NCI-H774 (cell line): ENCODE measurements around the gene METTL24.
"Not testable (repeated sequence)": the region's sequence is repeated elsewhere in the genome, so short reads cannot be mapped to it uniquely, and the experiment has no call there.

ENCODE experiments used
- DNase-seq: peaks from one replicate; lab custom pipeline; 2025; lab: John Stamatoyannopoulos, UW

METTL24 gene

GRCh38 chr6:110265273-110265672 lies 92.9 kb downstream of the METTL24 start:
- DNase-seq: no peak

GRCh38 chr6:110256366-110256765 lies 101.8 kb downstream of the METTL24 start:
- no peak for DNase-seq

- no peak for DNase-seq
Observed at GRCh38 chr6:110255211-110255750, 102.9 kb downstream of the METTL24 start.

- DNase-seq: no peak
Observed at GRCh38 chr6:110250838-110251237, 107.3 kb downstream of the METTL24 start.

- DNase-seq: no peak
Observed at GRCh38 chr6:110250058-110250457, 108.1 kb downstream of the METTL24 start.

GRCh38 chr6:110246900-110247546 lies 111.1 kb downstream of the METTL24 start:
- DNase-seq: no peak

- no peak for DNase-seq
Observed at GRCh38 chr6:110246378-110246777, 111.8 kb downstream of the METTL24 start.

GRCh38 chr6:110244621-110245020 lies 113.5 kb downstream of the METTL24 start:
- not testable (repeated sequence) for DNase-seq

- DNase-seq: no peak
Observed at GRCh38 chr6:110239526-110240274, 118.4 kb downstream of the METTL24 start.

GRCh38 chr6:110236007-110236406 lies 122.1 kb downstream of the METTL24 start:
- DNase-seq: not testable (repeated sequence)

- DNase-seq: no peak
Observed at GRCh38 chr6:110233770-110234374, 124.3 kb downstream of the METTL24 start.

GRCh38 chr6:110232450-110232849 lies 125.7 kb downstream of the METTL24 start:
- no peak for DNase-seq

GRCh38 chr6:110226261-110226660 lies 131.9 kb downstream of the METTL24 start:
- no peak for DNase-seq

- no peak for DNase-seq
Observed at GRCh38 chr6:110221738-110222137, 136.4 kb downstream of the METTL24 start.

- no peak for DNase-seq
Observed at GRCh38 chr6:110217266-110217665, 140.9 kb downstream of the METTL24 start.

GRCh38 chr6:110216140-110216539 lies 142.0 kb downstream of the METTL24 start:
- DNase-seq: no peak

- no peak for DNase-seq
Observed at GRCh38 chr6:110214338-110214737, 143.8 kb downstream of the METTL24 start.

GRCh38 chr6:110211753-110212152 lies 146.4 kb downstream of the METTL24 start:
- DNase-seq: no peak

- no peak for DNase-seq
Observed at GRCh38 chr6:110207652-110208051, 150.5 kb downstream of the METTL24 start.

- DNase-seq: no peak
Observed at GRCh38 chr6:110201151-110201884, 156.8 kb downstream of the METTL24 start.

GRCh38 chr6:110198561-110198960 lies 159.6 kb downstream of the METTL24 start:
- no peak for DNase-seq

- no peak for DNase-seq
Observed at GRCh38 chr6:110196874-110197273, 161.3 kb downstream of the METTL24 start.
